ENCODE results near the gene EBF4.

Gene EBF4

DNA sequence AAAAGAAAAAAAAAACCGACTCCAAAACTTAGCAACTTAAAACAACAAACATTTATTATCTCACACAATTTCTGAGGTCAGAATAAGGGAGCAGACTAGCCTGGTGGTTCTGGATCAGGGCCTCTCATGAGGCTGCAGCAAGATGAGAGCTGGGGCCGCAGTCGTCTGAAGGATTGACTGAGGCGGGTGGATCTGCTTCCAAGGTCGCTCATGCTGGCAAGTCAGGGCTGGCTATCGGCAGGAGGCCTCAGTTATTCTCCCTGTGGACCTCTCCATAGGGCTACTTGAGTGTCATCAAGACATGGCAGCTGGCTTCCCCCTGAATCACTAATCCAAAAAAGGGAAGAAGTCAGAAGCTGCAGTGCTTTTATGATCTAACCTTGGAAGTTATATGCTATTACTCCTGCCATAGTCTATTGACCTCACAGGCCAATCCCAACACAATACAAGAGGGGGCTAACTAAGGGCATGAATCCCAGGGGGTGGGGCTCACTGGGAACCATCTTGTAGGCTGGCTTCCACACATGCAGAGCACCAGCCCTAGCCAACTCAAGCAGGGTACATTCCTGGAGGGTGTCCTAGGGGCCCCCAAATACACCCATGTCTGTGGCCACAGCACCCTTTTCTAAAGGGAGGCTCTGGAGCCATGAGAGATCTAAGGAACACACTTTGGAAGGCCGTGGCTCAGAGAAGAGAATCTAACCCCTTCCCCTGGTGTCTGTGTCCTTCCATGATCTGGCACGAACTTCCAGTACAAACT lies 11.3 kb downstream of the EBF4 start:
- DNase-seq = no peak

DNA sequence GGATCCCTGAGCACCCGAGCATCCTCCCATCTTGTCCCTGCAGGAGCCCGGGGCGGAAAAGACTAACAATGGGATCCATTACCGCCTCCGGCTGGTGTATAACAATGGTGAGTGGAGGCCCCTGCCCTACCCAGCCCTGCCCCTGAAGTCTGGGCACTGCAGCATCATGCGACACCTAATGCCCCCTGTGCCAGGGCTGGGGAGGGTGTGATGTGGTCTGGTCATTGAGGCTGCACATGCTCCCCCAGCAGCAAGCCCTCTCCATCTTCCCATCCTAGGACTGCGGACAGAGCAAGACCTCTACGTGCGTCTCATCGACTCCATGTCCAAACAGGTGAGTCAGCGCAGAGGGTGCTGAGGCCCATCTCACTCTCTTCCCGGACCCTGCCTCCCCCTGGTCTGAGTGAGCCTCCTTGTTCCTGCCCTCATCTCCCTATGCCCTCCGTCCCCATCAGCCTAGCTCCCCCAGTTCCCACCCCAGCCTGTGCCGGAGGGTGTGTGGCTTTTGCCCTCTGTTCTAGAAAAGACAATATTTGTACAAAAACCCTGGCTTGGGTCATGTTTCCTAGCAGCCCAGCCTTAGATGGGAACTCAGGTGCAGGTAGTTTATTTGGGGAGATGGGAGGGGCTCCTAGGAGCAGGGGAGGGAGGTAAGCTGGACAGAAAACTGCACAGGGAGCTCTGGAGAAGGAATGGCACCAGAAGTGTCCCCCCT lies 13.5 kb downstream of the EBF4 start:
- no peak for DNase-seq

DNA sequence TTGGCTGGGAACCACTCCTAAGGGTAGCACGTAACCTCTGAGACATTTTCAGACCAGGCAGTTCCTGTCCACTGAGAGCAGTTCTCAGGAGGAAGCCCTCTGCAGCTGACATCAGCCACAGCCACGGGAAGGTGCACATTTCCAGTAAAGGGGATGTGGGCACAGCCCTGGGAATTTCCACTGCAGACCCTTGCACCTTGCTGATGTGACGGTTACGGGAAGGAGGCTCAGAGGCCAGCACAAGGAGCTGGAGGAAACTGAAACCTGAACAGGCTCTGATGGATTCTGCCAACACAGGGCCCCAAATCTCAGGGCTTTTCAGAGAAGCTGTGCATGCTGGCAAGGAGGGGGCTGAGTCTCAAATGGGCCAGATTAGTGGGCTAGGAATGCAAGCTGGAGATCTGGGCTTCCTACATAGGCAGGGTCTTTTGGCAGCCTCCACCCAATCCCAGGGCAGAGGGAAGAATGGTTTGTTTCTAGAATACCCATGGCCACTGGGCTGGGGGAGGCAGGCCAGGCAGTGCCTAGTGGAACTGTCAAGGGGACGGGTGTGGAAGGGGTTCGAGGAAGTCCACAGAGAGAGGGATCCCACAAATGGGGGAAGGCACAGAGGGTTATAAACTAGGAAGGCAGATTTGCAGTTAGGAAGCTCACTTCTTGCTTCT lies 14.2 kb downstream of the EBF4 start:
- DNase-seq = no peak

DNA sequence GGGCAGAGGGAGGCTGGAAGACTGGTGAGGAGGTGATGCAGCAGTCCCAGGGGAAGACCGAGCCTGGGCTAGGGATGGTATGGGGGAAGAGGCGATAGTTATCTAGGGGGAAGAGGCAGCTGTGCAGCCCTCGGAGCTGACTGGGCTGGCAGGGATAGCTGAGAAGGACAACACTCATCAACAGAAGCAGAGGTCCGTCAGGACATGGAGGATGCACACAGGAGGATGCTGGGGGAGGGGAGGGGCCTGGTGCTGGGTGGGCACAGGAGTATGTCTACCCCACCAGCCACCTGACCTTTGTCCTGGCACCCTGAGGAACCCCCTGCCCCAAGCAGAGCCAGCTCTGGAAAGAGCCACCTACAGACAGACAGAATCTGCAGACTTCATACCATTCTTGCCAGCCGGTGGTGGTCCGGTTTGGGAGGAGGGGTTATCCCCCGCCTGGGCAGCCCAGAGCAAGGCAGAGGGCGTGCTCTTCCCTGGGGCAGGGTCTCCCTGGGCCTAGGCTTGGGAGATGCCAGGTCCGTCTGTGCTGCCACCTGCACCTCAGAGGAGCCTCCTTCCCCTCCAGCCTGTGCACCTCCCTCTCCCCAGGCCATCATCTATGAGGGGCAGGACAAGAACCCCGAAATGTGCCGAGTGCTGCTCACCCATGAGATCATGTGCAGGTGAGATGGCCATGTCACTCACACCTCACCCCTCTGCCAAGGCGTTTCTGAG lies 14.9 kb downstream of the EBF4 start:
- DNase-seq = no peak

DNA sequence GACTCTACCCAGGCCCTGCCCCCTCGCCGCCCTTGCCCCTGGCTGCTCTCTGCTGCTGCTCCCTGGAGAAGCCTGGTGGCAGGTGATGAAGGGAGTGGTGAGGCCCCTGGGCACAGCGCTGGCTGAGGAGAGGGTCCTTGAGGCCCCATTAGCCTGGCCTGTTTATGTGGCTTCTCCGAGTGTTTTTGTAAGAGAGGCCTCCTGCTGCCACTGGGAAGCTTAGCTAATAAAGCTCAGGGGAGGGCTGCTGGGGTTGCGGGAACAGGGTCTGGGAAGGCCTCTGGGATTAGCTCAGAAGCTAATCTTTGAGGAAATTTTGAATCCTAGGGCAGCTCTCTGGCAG lies 15.5 kb downstream of the EBF4 start:
- DNase-seq = no peak

DNA sequence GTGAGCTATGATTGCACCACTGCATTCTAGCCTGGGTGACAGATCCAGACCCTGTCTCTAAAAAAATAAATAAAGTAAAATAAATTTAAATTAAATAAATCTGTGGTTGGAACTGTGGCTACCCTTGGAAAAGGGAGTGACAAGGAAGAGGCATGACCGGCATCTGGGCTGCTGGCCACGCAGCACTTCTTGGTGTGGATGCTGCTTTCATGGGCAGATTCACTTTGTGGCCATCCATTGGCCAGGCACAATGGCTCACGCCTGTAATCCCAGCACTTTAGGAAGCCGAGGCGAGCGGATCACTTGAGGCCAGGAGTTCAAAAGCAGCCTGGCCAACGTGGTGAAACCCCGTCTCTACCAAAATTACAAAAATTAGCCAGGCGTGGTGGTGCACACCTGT lies 16.1 kb downstream of the EBF4 start:
- no peak for DNase-seq

DNA sequence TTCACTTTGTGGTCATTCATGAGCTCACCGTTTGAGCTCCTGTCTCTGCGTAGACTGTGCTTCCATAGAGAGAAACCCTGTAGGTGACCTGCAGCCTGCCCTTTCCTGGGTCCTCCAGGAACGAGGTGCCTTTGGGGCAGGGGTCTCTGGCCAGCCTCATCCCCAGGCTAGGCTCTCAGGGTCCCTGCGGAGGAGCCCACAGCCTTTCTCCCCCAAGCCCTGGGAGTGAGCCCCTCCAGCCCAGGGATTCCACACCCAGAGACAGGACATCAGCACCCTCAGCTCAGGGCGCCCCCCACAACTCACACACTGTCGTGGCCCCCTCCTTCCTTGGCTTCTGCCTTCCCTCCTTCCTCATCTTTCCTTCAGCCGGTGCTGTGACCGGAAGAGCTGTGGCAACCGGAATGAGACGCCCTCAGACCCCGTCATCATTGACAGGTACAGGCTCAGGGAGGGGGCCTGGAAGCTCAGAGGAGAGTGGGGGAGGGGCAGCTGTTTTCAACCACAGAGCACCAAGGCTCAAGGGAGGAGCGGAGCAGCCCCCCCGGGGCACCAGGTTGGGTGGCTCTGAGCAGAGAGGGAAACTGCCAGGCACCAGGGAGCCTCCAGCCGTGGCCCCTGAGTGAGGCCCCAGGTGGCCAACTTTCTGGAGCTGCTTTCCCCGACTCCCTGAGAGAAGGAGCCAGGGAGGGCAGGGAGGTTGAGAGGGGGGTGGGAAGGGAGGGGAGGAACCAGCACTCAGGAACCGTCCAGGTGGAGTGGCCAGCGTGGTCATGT lies 16.8 kb downstream of the EBF4 start:
- DNase-seq = no peak

DNA sequence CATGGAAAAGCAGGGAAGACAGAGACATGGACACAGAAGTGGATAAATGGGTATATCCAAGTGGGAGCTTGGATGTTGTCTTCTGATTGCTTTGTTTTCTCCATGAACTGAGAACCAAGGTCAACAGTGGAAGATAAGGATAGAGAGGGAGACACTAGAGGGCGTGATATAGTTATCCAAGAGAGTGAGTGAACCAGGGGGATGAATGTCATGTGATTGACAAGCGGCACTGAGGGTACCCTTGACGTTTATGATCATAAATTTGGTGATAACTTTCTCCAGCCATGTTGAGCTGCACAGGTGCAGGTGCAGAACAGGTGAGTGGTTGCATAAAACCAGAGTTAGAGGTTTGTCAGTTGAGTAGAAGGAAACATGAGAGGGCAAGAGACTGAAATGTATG lies 20.7 kb downstream of the EBF4 start:
- DNase-seq = no peak

DNA sequence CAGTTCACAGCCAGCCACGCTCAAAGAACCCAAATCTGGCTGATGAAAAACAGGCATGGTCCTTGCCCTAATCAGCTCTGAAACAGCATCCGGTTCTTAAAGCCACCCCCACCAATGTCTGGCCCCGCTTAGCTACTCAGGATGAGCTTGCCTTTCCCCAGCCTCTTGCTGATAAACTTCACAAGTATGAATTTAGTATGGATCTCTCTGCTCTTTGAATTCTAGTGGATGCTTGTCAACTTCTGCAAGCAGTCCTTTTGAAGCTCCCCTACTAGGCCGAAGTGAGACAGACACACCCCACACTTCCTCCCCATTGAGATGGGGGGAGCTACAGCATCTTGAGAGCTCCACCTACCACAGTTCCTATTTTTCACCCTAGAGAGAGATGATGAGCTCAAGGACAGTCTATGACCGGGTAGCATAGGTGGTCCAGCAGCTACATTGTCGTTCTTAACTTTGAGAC lies 36.7 kb downstream of the EBF4 start:
- DNase-seq = peak in 1 of 2 experiments; percentile 32

DNA sequence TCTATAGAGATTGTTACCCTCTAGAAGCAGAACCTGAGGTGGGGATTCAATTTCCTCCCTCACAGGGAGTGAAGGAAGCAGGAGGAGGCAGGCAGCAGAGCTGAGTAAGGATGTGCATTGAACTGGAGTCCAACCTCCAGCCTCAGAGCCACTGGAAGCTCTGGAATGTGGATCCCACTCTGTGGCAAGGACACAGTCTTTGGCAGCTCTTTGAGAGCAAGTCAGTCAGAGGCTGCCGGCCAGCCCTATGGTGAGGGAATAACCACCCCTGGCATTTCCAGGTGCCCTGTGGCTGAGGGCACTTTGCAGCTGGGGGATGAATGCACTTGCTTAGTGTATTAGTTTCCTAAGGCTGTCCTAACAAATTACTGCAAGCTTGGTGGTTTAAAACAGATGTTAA lies 37.2 kb downstream of the EBF4 start:
- no peak for DNase-seq

DNA sequence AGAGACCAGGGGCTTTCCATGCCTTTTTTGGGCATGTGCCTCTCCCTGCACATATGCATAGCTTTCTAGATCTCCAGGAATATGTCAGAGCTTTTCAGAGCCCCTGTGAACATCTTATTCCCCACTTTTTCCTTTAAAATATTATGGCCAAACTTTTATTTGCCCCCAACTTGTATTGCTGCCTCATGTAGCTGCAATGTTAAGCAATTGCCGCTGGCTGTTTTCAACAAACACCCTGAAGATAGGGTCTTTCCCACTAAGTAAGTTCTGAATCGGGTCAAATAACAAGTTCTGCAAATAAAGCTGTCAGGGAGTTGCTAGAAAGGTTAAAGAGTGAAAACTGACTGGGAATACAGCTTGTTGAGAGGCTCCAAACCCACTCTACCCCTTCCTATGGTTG lies 42.3 kb downstream of the EBF4 start:
- no peak for DNase-seq

DNA sequence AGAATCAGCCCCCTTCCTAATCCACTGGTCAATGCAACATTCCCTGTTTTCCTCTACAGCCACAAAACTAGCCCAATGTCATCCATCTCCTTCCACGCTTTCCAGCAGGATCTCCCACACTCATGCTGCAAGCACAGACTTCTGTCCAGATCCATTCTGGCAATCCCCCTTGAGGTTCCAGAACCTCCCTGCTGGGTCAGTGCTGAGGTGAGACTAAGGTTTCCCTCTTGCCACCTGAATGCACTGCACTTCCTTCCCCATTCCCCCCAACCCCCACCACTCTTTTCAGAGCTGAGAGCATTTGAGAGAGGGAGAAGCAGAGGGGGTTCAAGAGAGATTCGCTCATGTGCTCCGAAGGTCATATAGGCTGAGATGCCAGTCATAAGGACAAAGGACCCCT lies 43.9 kb downstream of the EBF4 start:
- DNase-seq = no peak

DNA sequence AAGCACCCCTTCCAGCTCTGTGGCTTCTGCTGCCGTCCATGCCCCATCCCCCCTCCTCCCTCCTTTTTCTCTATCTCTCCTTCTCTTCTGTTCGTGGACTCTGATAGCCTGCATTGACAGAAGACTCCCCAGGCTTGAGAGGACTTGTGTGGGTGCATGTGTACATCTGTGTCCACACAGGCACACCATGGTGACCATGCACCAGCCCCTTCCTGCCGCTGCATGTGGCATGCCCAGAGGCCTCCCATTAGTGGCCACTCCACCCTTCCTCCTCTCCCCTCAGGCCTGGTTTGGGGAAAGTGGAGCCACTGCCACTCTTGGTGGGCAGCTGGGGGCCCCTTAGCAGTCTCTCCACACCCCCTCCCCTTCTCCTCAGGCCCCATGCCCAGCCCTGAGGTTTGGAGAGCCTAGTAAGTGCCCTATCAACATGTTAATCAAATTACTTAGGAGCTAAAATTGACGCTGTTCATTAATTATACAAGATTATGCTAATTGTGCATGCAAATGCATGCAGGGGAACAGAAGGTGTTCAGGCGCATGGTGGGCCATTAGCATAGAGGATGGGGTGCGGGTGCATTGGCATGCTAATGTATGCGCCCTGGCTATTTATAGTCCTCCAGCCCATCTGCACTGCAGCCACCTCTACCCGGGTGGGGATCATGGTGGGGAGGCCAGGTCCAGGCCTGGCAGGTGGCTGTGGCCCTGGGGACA lies 45.9 kb downstream of the EBF4 start:
- DNase-seq = no peak

DNA sequence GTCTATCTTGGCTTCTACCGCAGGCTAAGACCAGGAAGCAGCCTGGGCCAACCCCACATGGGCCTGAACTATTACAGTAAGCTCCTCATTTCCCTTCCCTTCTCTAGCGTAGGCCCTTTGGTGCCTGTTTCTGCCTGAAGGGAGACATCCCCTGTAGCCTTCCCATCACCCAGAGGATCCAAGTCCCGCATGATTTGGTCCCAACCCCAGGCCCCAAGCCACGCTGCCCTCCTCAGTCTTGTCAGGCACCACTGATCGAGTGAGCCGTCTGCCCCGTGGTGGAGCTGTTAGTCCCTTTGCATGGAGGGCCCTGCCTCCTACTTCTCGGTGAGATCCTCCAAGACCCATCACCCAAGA lies 46.4 kb downstream of the EBF4 start:
- no peak for DNase-seq

DNA sequence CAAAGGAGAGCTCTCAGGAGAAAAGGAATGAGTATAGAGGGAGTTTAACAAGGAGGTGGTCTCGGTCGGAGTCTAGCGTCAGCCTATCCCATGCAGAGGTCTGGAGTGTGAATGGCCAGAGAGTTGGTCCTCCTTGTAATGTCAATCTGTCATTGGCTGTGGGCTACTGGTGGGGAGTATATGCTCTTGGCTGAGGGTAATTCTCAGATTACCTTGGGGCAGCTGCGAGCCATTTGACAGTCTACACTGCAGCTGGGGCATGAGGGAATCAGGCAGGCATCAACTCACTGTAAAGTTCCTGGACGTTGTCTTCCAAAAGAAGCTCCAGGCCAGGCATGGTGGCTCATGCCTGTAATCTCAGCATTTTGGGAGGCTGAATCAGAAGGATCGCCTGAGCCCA lies 48.1 kb downstream of the EBF4 start:
- DNase-seq = no peak

DNA sequence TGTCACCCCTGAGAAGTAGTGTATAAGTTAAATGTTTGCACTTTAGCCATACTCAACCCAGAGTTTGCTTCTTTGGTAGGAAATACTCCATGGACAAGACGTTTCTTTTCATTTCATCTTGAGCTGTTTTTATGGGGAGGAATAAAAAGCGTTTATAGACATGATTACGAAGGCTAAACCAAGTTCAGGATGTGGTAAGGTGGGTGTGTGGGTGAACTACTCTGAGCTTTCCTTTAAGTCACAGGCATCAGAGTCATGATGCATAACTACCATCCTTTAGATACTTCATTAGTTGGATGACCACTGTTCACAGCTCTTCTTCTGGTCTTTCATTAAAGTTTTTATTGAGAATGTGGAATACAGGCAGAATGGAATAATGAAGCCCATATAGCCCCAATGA lies 48.9 kb downstream of the EBF4 start:
- peak in 1 of 2 experiments; percentile 45 for DNase-seq

DNA sequence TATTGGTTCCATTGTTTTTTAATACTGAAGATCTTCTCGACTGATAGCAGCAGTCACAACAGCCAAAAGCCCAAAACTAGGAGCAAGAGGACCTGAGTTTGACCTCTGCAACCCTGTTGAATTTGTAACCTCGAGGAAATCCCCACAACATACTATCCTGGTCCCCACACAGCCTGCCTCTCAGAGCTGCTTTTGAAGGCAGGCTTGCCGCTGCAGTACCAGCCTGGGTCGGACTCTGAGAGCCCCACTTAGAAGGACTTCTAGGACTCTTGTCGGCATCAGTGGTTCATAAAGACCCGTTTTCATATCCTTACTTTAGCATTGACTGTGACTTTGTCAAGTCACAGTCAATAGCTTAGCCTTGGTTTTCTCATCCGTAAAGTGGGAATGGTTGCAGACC lies 49.3 kb downstream of the EBF4 start:
- no peak for DNase-seq

DNA sequence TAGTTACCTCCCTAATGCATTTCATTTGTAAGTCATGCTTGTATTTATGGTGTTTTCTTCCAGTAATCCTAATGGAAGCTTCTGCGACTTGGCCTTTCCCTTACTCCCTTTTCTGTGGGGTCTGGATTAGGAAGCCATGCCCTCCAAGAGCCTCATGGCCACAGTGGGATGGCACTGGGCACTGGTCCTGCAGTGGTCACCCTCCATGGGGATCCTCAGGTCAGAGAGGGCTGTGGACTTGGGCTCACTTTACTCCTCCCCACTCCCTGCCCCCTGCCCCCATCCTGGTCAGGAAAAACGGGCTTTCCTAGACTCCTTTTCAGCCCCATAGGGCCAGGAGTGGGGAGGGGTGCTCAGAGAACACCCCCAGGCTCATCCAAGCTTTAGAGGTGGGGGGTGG lies 49.9 kb downstream of the EBF4 start:
- DNase-seq = no peak

DNA sequence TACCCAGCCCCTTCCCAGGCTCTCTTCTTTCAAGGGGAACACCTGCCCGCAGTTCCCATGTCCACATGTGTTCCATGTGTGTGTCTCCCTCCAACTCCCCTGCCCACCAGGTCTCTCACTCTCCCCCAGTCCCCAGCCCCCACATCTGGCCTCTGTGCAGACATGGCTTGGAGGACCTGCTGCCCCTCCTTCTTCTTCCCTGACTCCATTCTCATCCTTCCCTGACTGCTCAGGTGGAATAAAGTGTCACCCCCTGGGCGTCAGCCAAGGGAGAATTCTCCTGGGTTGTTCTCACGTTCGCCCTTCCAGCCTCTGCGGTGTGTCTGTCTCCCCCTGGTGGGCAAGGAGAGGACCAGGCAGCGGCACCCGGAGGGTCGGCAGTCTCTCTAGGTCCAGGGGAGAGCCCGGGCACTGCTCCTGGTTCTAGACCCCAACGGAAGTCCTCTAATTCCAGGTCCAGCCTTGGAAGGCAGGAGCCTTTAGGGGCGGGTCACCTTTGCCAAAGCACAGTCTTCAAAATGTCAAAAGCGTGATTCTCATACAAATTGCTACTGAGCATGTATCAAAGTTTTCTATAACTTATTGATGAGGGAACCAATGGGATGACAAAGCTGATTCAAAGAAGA lies 50.5 kb downstream of the EBF4 start:
- peak; percentile 64 to 72 for DNase-seq

DNA sequence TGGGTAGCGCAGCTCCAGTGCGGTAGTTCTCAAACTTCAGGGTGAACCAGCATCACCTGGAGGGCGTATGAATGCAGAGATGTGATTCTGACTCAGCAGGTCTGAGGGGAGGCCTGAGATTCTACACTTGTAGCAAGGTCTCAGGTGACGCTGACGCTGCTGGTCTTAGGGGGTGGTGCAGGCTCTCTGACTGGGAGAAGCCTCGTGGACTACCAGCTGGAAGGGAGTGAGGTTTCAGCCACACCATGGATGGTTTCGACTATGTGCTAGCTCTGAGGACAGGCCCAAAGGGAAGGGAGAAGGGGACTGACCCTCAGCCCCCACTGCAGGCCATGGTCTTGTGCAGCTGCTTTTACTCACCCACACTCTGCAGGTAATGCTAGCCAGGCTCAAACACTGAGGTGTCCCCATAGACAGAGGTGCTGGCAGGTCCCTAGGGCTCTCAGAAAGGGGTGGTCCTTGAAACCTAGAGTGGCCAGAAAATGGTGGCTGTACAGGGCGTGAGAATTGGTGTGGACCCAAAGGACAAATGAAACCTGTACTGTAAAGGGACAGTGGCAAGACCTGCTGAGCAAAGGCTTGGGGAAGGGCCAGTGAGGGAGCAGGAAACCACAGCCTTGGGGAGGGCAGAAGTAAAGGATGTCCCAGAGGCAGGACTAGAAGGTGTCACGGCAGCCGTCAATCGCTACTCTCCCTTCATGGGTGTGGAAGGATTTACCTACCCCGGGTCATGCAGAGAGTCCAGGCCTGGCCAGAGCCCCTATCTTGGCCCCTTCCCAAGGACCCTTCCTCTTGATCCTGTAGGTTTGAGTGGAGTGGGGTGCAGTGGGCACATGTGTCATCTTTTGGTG lies 52.7 kb downstream of the EBF4 start:
- no peak for DNase-seq

Measured in stimulated activated CD4-positive, alpha-beta T cell treated with anti-CD3 and anti-CD28 coated beads, Interleukin-4, amount 100 ng/mL, for 4 hours (primary cell).